ENCODE measurements around the gene OPN4. TPM values are rescaled to one million over a fixed set of nuclear protein-coding genes. Genes with fewer than 3 reads are reported as not detected.

OPN4 gene
- total and polyA plus RNA-seq, 10 donors: not detected

DNA sequence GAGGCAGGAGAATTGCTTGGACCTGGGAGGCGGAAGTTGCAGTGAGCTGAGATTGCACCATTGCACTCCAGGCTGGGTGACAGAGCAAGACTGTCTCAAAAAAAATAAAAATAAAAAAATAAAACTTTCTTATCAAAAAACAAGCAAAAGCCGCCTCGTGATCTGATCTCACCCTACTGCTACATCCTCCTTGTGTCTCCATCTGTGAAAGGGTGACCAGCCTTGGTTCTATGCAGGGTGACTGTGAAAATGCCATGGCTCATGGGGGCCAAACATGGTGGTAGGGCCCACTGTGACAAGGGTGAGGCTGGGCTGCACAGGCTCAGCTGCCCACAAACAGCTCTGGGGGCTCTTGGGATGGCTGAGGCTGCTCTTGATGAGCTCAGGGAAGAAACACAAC is 968 bp upstream of the OPN4 start:
- WGBS, 5 donors: 88 to 98% (median 95%) methylated on average over 3 of the region's 3 CpGs
- intact Hi-C loops (cut with DNase I; ENCODE audit: low total_unique reads): no loop called here
- no peak for TF ChIP-seq POLR2A (IDR thresholded peaks at IDR 0.05)
- no peak for TF ChIP-seq POLR2AphosphoS5 (IDR thresholded peaks at IDR 0.05)
- TF ChIP-seq, protein P1, sequence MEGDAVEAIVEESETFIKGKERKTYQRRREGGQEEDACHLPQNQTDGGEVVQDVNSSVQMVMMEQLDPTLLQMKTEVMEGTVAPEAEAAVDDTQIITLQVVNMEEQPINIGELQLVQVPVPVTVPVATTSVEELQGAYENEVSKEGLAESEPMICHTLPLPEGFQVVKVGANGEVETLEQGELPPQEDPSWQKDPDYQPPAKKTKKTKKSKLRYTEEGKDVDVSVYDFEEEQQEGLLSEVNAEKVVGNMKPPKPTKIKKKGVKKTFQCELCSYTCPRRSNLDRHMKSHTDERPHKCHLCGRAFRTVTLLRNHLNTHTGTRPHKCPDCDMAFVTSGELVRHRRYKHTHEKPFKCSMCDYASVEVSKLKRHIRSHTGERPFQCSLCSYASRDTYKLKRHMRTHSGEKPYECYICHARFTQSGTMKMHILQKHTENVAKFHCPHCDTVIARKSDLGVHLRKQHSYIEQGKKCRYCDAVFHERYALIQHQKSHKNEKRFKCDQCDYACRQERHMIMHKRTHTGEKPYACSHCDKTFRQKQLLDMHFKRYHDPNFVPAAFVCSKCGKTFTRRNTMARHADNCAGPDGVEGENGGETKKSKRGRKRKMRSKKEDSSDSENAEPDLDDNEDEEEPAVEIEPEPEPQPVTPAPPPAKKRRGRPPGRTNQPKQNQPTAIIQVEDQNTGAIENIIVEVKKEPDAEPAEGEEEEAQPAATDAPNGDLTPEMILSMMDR (IDR thresholded peaks at IDR 0.05 in 8 of 11, conservative IDR thresholded peaks at IDR 0.05 in 3 of 11): no peak

GRCh38 chr10:86653987-86654386 is 360 bp upstream of the OPN4 start:
- intact Hi-C loops (cut with DNase I; ENCODE audit: low total_unique reads): no loop called here
- Histone ChIP-seq H3K4me3 (no peak overlapping the region), H3K9me3 (no peaks in the 10 kb centered on the region), H3K4me1 (peaks cover 0 to 7% (median 2%) of the 10 kb centered on the region in 6 donors), H3K36me3 (no peaks in the 10 kb centered on the region), H3K27me3 (replicated peaks in 1 of 7) (peaks cover 0 to 64% (median 0%) of the 10 kb centered on the region in 7 donors), H3K27ac (no peak overlapping the region)
- TF ChIP-seq POLR2A (IDR thresholded peaks at IDR 0.05) (no peak), POLR2AphosphoS5 (IDR thresholded peaks at IDR 0.05) (no peak)
- TF ChIP-seq, protein P1 (IDR thresholded peaks at IDR 0.05 in 8 of 11, conservative IDR thresholded peaks at IDR 0.05 in 3 of 11): no peak
- 84 to 95% (median 93%) methylated on average over 3 of the region's 3 CpGs for WGBS, 5 donors
- DNase-seq: no peak

More for the DNA sequence above, 968 bp upstream of the OPN4 start:
- peaks cover 0 to 11% (median 3%) of the 10 kb centered on the region in 6 donors for H3K4me1 ChIP-seq
- no peaks in the 10 kb centered on the region for H3K9me3 ChIP-seq
- no peak overlapping the region for H3K27ac ChIP-seq
- DNase-seq: no peak
- no peaks in the 10 kb centered on the region for H3K36me3 ChIP-seq
- H3K27me3 ChIP-seq (replicated peaks in 1 of 7): peaks cover 0 to 64% (median 0%) of the 10 kb centered on the region in 7 donors
- no peak overlapping the region for H3K4me3 ChIP-seq

DNA sequence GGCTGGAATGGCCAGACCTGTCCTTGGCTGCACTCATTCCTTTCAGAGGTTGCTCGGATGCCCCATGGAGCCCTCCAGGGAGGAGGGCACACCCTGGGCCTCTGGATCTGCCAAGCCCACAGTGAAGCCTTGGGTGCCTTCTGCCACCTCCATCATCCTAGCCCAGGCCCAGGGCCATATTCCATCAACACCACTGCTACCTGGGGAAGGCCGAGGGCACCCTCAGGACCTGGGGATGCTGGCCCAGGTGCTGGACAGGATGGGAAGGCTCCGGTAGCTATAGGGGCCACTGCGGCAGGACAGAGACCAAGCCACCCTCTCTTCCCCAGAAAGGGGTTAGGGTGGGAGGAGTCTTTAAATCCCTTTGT is 810 bp downstream of the OPN4 start:
- WGBS, 5 donors: 89 to 100% (median 92%) methylated on average over 2 to 4 of the region's 4 CpGs; no CpG with 5 or more reads in 1 of the 5 donors

DNA sequence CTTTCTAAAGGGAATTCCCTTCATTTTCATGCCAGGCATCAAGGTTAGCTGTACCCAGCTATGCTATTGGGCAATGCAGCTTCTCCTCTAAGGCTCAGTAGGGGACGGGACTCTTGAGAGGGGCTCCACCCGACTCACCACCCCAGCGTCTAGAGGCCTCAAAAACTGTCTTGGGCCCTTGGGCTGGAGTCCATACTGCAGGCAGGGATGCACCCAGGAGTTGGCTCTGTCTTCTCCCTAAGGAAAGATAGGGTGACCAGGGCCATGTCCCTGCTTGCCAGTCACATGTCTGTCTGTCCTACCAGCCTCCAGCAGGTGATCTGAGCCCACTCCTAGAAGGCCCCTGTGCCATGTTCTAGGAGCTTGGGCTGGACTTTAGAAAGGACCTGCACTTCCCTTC is 1.2 kb downstream of the OPN4 start:
- 87 to 93% (median 89%) methylated on average over 2 to 3 of the region's 3 CpGs for WGBS, 5 donors
- no peaks in the 10 kb centered on the region for H3K4me1 ChIP-seq
- intact Hi-C loops (cut with DNase I; ENCODE audit: low total_unique reads): no loop called here
- H3K36me3 ChIP-seq: no peaks in the 10 kb centered on the region
- TF ChIP-seq POLR2AphosphoS5 (IDR thresholded peaks at IDR 0.05) (no peak), POLR2A (IDR thresholded peaks at IDR 0.05) (no peak)
- TF ChIP-seq, protein P1 (IDR thresholded peaks at IDR 0.05 in 8 of 11, conservative IDR thresholded peaks at IDR 0.05 in 3 of 11): no peak
- H3K27ac ChIP-seq: no peak overlapping the region
- no peaks in the 10 kb centered on the region for H3K9me3 ChIP-seq
- peak; percentile 41 for DNase-seq
- no peak overlapping the region for H3K4me3 ChIP-seq
- peaks cover 0 to 49% (median 0%) of the 10 kb centered on the region in 7 donors for H3K27me3 ChIP-seq (replicated peaks in 1 of 7)

More for the DNA sequence above, 810 bp downstream of the OPN4 start:
- H3K4me1 ChIP-seq: no peaks in the 10 kb centered on the region
- H3K36me3 ChIP-seq: no peaks in the 10 kb centered on the region
- no peak overlapping the region for H3K4me3 ChIP-seq
- TF ChIP-seq POLR2A (IDR thresholded peaks at IDR 0.05): no peak
- no peak for TF ChIP-seq POLR2AphosphoS5 (IDR thresholded peaks at IDR 0.05)
- TF ChIP-seq, protein P1 (IDR thresholded peaks at IDR 0.05 in 8 of 11, conservative IDR thresholded peaks at IDR 0.05 in 3 of 11): no peak
- H3K27ac ChIP-seq: no peak overlapping the region
- peaks cover 0 to 52% (median 0%) of the 10 kb centered on the region in 7 donors for H3K27me3 ChIP-seq (replicated peaks in 1 of 7)
- intact Hi-C loops (cut with DNase I; ENCODE audit: low total_unique reads): no loop called here
- no peaks in the 10 kb centered on the region for H3K9me3 ChIP-seq
- peak; percentile 54 for DNase-seq
